A549 (cell line): Measurements from ENCODE around the gene HDAC7. TPM values are rescaled to one million over a fixed set of nuclear protein-coding genes. Genes with fewer than 3 reads are reported as not detected.

Source experiments
- ATAC-seq, 2 experiments: fragments of 200-7000 bp in 1 of 2; fragments of >200 bp in 1 of 2; cut with Nextera tagmentation in 1 of 2; cut with Tn5 transposase in 1 of 2; 3 replicates each; pipeline versions ENCODE4 v1.8.0 to v1.9.1; 2018 to 2020; ENCODE audit warnings: mild to moderate bottlenecking in 1 of 2, moderate library complexity in 1 of 2
- CTCF ChIA-PET: fragments of 300-600 bp; sonication (Branson Sonifier 250); formaldehyde crosslinking; extraction: SDS; loops from one replicate; lab custom pipeline; 2021; ENCODE audit warnings: antibody characterized with exemption, inconsistent platforms; lab: Yijun Ruan, JAX
- POLR2A ChIA-PET: fragments of 350-600 bp; formaldehyde crosslinking; extraction: SDS; loops from one replicate; lab custom pipeline; 2021; ENCODE audit warnings: antibody characterized with exemption, inconsistent platforms; lab: Yijun Ruan, JAX
- DNase-seq, 2 experiments: peaks; one replicate each; pipeline versions ENCODE4 v3.0.0 to v3.0.0-alpha.2; 2011 to 2016; ENCODE audit warnings: low read depth in 1 of 2, low spot score in 1 of 2
- FAIRE-seq: peaks from 2 replicates; lab custom pipeline; 2011; peaks lifted over from hg19 to GRCh38; lab: Jason Lieb, UNC
- H3K27ac ChIP-seq, 2 experiments: fragments of >200 bp; sonication (Bioruptor Twin); formaldehyde crosslinking; 3 replicates each; pipeline ENCODE4 v1.5.1; 2016 to 2017
- H3K4me1 ChIP-seq: fragments of >200 bp; sonication (Bioruptor Twin); formaldehyde crosslinking; 3 replicates; pipeline ENCODE4 v1.6.1; 2016
- H3K4me2 ChIP-seq: fragments of >200 bp; sonication (Bioruptor Twin); formaldehyde crosslinking; 3 replicates; pipeline ENCODE4 v1.6.1; 2016
- H3K4me3 ChIP-seq: fragments of >200 bp; sonication (Bioruptor Twin); formaldehyde crosslinking; 3 replicates; pipeline ENCODE4 v1.5.1; 2016
- H3K9me3 ChIP-seq: fragments of >200 bp; sonication (Bioruptor Twin); formaldehyde crosslinking; 3 replicates; pipeline ENCODE4 v1.6.1; 2016
- ATOH8 ChIP-seq: fragments of 250-450 bp; sonication (Bioruptor Pico); IDR thresholded peaks from 2 replicates; pipeline ENCODE4 v1.5.0; 2020; ENCODE audit warnings: low read depth, mild to moderate bottlenecking, moderate library complexity
- BCL3 ChIP-seq: fragments of >200 bp; sonication (Bioruptor Twin); formaldehyde crosslinking; IDR thresholded peaks from 3 replicates; pipeline ENCODE4 v1.6.1; 2016
- BHLHE40 ChIP-seq: IDR thresholded peaks from 2 replicates; pipeline ENCODE4 v1.6.1; 2012; ENCODE audit warnings: low read depth, low read length, inconsistent platforms
- EHF ChIP-seq: fragments of 250-450 bp; sonication (Bioruptor Pico); IDR thresholded peaks from 2 replicates; pipeline ENCODE4 v1.5.0; 2020; ENCODE audit warnings: mild to moderate bottlenecking
- EHMT2 ChIP-seq: fragments of 200-600 bp; sonication (generic); IDR thresholded peaks from 2 replicates; pipeline ENCODE4 v1.6.1; 2016; ENCODE audit warnings: antibody characterized with exemption, low read depth, mild to moderate bottlenecking, moderate library complexity
- EP300 ChIP-seq, 2 experiments: fragments of >200 bp; sonication (Bioruptor Twin); formaldehyde crosslinking; IDR thresholded peaks; 2 replicates in 1 of 2; 3 replicates in 1 of 2; pipeline ENCODE4 v1.6.1; 2016 to 2017
- FOSB ChIP-seq: fragments of 250-450 bp; sonication (Bioruptor Pico); IDR thresholded peaks from 2 replicates; pipeline ENCODE4 v1.5.0; 2020; ENCODE audit warnings: mild to moderate bottlenecking, moderate library complexity
- FOSL2 ChIP-seq, 2 experiments: fragments of 450-650 bp in 1 of 2; fragments of >200 bp in 1 of 2; sonication (Bioruptor Twin) in 1 of 2; formaldehyde crosslinking; IDR thresholded peaks; 2 replicates each; pipeline versions ENCODE4 v1.5.0 to v1.6.1; 2016 to 2020; ENCODE audit warnings: mild to moderate bottlenecking in 1 of 2, moderate library complexity in 1 of 2
- FOXS1 ChIP-seq: fragments of 250-450 bp; sonication (Bioruptor Pico); IDR thresholded peaks from 2 replicates; pipeline ENCODE4 v1.5.0; 2020; ENCODE audit warnings: mild to moderate bottlenecking, moderate library complexity
- HEYL ChIP-seq: fragments of 250-450 bp; sonication (Bioruptor Pico); IDR thresholded peaks from 2 replicates; pipeline ENCODE4 v1.8.0; 2021; ENCODE audit warnings: mild to moderate bottlenecking, moderate library complexity
- HOXB5 ChIP-seq: fragments of 250-450 bp; sonication (Bioruptor Pico); IDR thresholded peaks from 2 replicates; pipeline ENCODE4 v1.5.0; 2020; ENCODE audit warnings: mild to moderate bottlenecking, moderate library complexity
- MAFK ChIP-seq: fragments of 450-650 bp; IDR thresholded peaks from 2 replicates; pipeline ENCODE4 v1.6.1; 2014; ENCODE audit not compliant: partially characterized antibody
- MYC ChIP-seq: IDR thresholded peaks from 2 replicates; pipeline ENCODE4 v1.6.1; 2012; ENCODE audit warnings: mild to moderate bottlenecking, inconsistent platforms, low read length, improper control_type of control experiment, borderline replicate concordance
- NFE2L2 ChIP-seq: fragments of 150-350 bp; conservative IDR thresholded peaks from 2 replicates; pipeline ENCODE4 v1.6.1; 2014; ENCODE audit warnings: low read length
- NR3C1 ChIP-seq: fragments of >200 bp; sonication (Bioruptor Twin); formaldehyde crosslinking; IDR thresholded peaks from 3 replicates; pipeline ENCODE4 v1.6.1; 2017
- PBX3 ChIP-seq: IDR thresholded peaks from 2 replicates; pipeline ENCODE4 v1.6.1; 2012
- POLR2A ChIP-seq: IDR thresholded peaks from 2 replicates; pipeline ENCODE4 v1.6.1; 2012; ENCODE audit warnings: mild to moderate bottlenecking, low read length
- RFX5 ChIP-seq: fragments of 450-650 bp; IDR thresholded peaks from 2 replicates; pipeline ENCODE4 v1.7.1; 2014; ENCODE audit warnings: antibody characterized with exemption, mild to moderate bottlenecking, moderate library complexity
- SMC3 ChIP-seq: fragments of >200 bp; sonication (Bioruptor Twin); formaldehyde crosslinking; IDR thresholded peaks from 3 replicates; pipeline ENCODE4 v1.6.1; 2018; ENCODE audit warnings: inconsistent platforms
- SREBF2 ChIP-seq: fragments of 450-650 bp; IDR thresholded peaks from 2 replicates; pipeline ENCODE4 v1.6.1; 2014; ENCODE audit warnings: mild to moderate bottlenecking, moderate library complexity
- TFCP2L1 ChIP-seq: fragments of 250-450 bp; sonication (Bioruptor Pico); IDR thresholded peaks from 2 replicates; pipeline ENCODE4 v1.5.0; 2021; ENCODE audit warnings: mild to moderate bottlenecking
- ZC3H11A ChIP-seq: fragments of 450-650 bp; IDR thresholded peaks from 2 replicates; pipeline ENCODE4 v1.6.1; 2014; ENCODE audit warnings: antibody characterized with exemption, mild to moderate bottlenecking
- ZFP36 ChIP-seq: fragments of 450-650 bp; IDR thresholded peaks from 2 replicates; pipeline ENCODE4 v1.6.1; 2014; ENCODE audit warnings: borderline replicate concordance; ENCODE audit not compliant: partially characterized antibody
- WGBS: methylation state at CpG from one replicate; pipeline ENCODE4 v1.1.6; 2017; ENCODE audit errors: missing lambda C conversion rate; 5-methylcytosine and 5-hydroxymethylcytosine counted together
- polyA plus RNA-seq, 4 experiments: library from polyadenylated mRNA; depleted of rRNA in 3 of 4; stranded (reverse); fragments of >200 nt; fragmentation: RNase III in 1 of 4; extraction: RNeasy Plus Mini Kit Qiagen cat#74134 plus additional on column Dnase treatment in 1 of 4; gene quantifications; 2 replicates in 3 of 4; 3 replicates in 1 of 4; pipeline ENCODE4 v1.2.3, GENCODE V29; 2011 to 2017

The HDAC7 gene
- polyA plus RNA-seq, 2 of the 4 experiments (the other 2 are of a cell fraction), result 17.2 to 36.0 TPM

- DNase-seq (no peak), FAIRE-seq (no peak), ATAC-seq (no peak)
- no peak overlapping the region for H3K4me2 ChIP-seq
- H3K27ac ChIP-seq, result no peak overlapping the region
- H3K9me3 ChIP-seq, result no peaks in the 10 kb centered on the region
- no peaks in the 10 kb centered on the region for H3K4me1 ChIP-seq
- ChIA-PET POLR2A (no interaction called here), CTCF (interaction anchor here (0.6 to 4.9 kb wide), 10 partner anchors 9 to 297 kb away, joined by 3 to 16 read pairs (median 4); partner anchors contain the start of gene TMEM106C)
- H3K4me3 ChIP-seq, result no peak overlapping the region
- TF ChIP-seq POLR2A, result no peak
- TF ChIP-seq NFE2L2, result no peak
- no peak for TF ChIP-seq BCL3
- TF ChIP-seq MAFK, result no peak
- TF ChIP-seq FOSB (CRISPR knock-in tag), result no peak
- no peak for TF ChIP-seq PBX3
- TF ChIP-seq FOSL2 (IDR thresholded peaks at IDR 0.05), result no peak
- TF ChIP-seq FOSL2 (CRISPR knock-in tag; IDR thresholded peaks at IDR 0.05), result no peak
- TF ChIP-seq HEYL (CRISPR knock-in tag), result no peak
- no peak for TF ChIP-seq SREBF2
- TF ChIP-seq TFCP2L1 (CRISPR knock-in tag), result no peak
- no peak for TF ChIP-seq ATOH8 (CRISPR knock-in tag)
- TF ChIP-seq RFX5, result no peak
- no peak for TF ChIP-seq SMC3
- TF ChIP-seq HOXB5 (CRISPR knock-in tag), result no peak
- no peak for TF ChIP-seq EP300 (IDR thresholded peaks at IDR 0.05)
- TF ChIP-seq EHF, result no peak
- TF ChIP-seq EHMT2, result no peak
- TF ChIP-seq MYC, result no peak
- TF ChIP-seq FOXS1 (CRISPR knock-in tag), result no peak
- TF ChIP-seq BHLHE40, result no peak
- TF ChIP-seq, all 56 proteins: peak for 0
- WGBS, result 94% methylated on average over 2 of the region's 2 CpGs
These were observed 48.3 kb upstream of the HDAC7 start for GRCh38 chr12:47868041-47868440.

- DNase-seq (peak in 1 of 2 experiments; percentile 37), FAIRE-seq (no peak), ATAC-seq (peak in 1 of 2 experiments; percentile 33; a peak in 2 of 6 replicates)
- CTCF ChIA-PET, result interaction anchor here (0.6 to 4.9 kb wide), 7 partner anchors 11 to 269 kb away, joined by 3 to 16 read pairs (median 4); partner anchors contain the start of gene TMEM106C
- Histone ChIP-seq H3K27ac (no peak overlapping the region), H3K9me3 (no peaks in the 10 kb centered on the region), H3K4me3 (no peak overlapping the region), H3K4me1 (no peaks in the 10 kb centered on the region), H3K4me2 (no peak overlapping the region)
- TF ChIP-seq NR3C1, result no peak
- TF ChIP-seq FOSL2 (IDR thresholded peaks at IDR 0.05), result no peak
- TF ChIP-seq FOSL2 (CRISPR knock-in tag; IDR thresholded peaks at IDR 0.05), result peak; percentile 58; the same call in 1 of the 2 replicates
- TF ChIP-seq ZFP36, result no peak
- no peak for TF ChIP-seq ZC3H11A
- WGBS, result 79% methylated on average over 4 of the region's 4 CpGs
- POLR2A ChIA-PET, result no interaction called here
These were observed 47.8 kb upstream of the HDAC7 start for GRCh38 chr12:47867495-47867941.
